ENCODE data around the gene CAMTA1. TPM values are rescaled to one million over a fixed set of nuclear protein-coding genes. Genes with fewer than 3 reads are reported as not detected.

The CAMTA1 gene
- total RNA-seq, 1 donor from 2014 or later, result 77.6 TPM

- H3K79me2 ChIP-seq (ENCODE audit: insufficient read depth, low read length), result no peaks in the 10 kb centered on the region
- H3K36me3 ChIP-seq (ENCODE audit: insufficient read depth, low read length), result no peaks in the 10 kb centered on the region
- H3K4me3 Mint-ChIP-seq (ENCODE audit: unreplicated experiment), result no peak overlapping the region
- no peak overlapping the region for H3K9ac ChIP-seq (ENCODE audit: low read length)
- H3K36me3 Mint-ChIP-seq (ENCODE audit: low read depth, unreplicated experiment), result peaks cover 7% of the 10 kb centered on the region
- no peak overlapping the region for H2AFZ ChIP-seq (ENCODE audit: low read depth, low read length)
- no peaks in the 10 kb centered on the region for H3K27me3 ChIP-seq (ENCODE audit: insufficient read depth, low read length)
- no peak for TF ChIP-seq CTCF (IDR thresholded peaks at IDR 0.05; ENCODE audit: insufficient read depth, low read depth, low read length)
- TF ChIP-seq EZH2 (IDR thresholded peaks at IDR 0.05; ENCODE audit: insufficient read depth, low read length), result no peak
- H3K27ac ChIP-seq (ENCODE audit: low read depth, low read length), result no peak overlapping the region
- H3K4me3 ChIP-seq (ENCODE audit: insufficient read depth, low read depth, low read length), result no peak overlapping the region
- no peak overlapping the region for H3K27ac Mint-ChIP-seq (ENCODE audit: unreplicated experiment)
- H3K4me1 Mint-ChIP-seq (ENCODE audit: low read depth, unreplicated experiment), result peaks cover 21% of the 10 kb centered on the region
- FAIRE-seq (no peak), DNase-seq (ENCODE audit: low read depth) (no peak)
- H3K4me1 ChIP-seq (ENCODE audit: insufficient read depth, low read length), result peaks cover 21% of the 10 kb centered on the region
- no peaks in the 10 kb centered on the region for H3K9me3 ChIP-seq (ENCODE audit: insufficient read depth, low read depth, low read length)
- no peaks in the 10 kb centered on the region for H4K20me1 ChIP-seq (ENCODE audit: insufficient read depth, low read length)
- H3K4me2 ChIP-seq (ENCODE audit: low read length), result peak overlapping the region; percentile 23
- peaks cover 27% of the 10 kb centered on the region for H3K27me3 Mint-ChIP-seq (ENCODE audit: low read depth, unreplicated experiment)
- peaks cover 12% of the 10 kb centered on the region for H3K9me3 Mint-ChIP-seq (ENCODE audit: unreplicated experiment)
These were observed 767.9 kb downstream of the CAMTA1 start for GRCh38 chr1:7553042-7553690.

- H3K27ac Mint-ChIP-seq (ENCODE audit: unreplicated experiment), result no peak overlapping the region
- Histone ChIP-seq H3K9me3 (ENCODE audit: insufficient read depth, low read depth, low read length) (no peaks in the 10 kb centered on the region), H3K27ac (ENCODE audit: low read depth, low read length) (no peak overlapping the region), H3K4me1 (ENCODE audit: insufficient read depth, low read length) (peaks cover 14% of the 10 kb centered on the region), H3K36me3 (ENCODE audit: insufficient read depth, low read length) (no peaks in the 10 kb centered on the region), H3K4me3 (ENCODE audit: insufficient read depth, low read depth, low read length) (no peak overlapping the region), H3K4me2 (ENCODE audit: low read length) (no peak overlapping the region), H4K20me1 (ENCODE audit: insufficient read depth, low read length) (no peaks in the 10 kb centered on the region), H3K79me2 (ENCODE audit: insufficient read depth, low read length) (no peaks in the 10 kb centered on the region), H3K27me3 (ENCODE audit: insufficient read depth, low read length) (no peaks in the 10 kb centered on the region), H2AFZ (ENCODE audit: low read depth, low read length) (peak overlapping the region; percentile 11), H3K9ac (ENCODE audit: low read length) (no peak overlapping the region)
- TF ChIP-seq EZH2 (IDR thresholded peaks at IDR 0.05; ENCODE audit: insufficient read depth, low read length) (no peak), CTCF (IDR thresholded peaks at IDR 0.05; ENCODE audit: insufficient read depth, low read depth, low read length) (no peak)
- H3K4me3 Mint-ChIP-seq (ENCODE audit: unreplicated experiment), result no peak overlapping the region
- H3K9me3 Mint-ChIP-seq (ENCODE audit: unreplicated experiment), result peaks cover 12% of the 10 kb centered on the region
- no peak for FAIRE-seq
- peak; percentile 12 for DNase-seq (ENCODE audit: low read depth)
- peaks cover 32% of the 10 kb centered on the region for H3K27me3 Mint-ChIP-seq (ENCODE audit: low read depth, unreplicated experiment)
- H3K4me1 Mint-ChIP-seq (ENCODE audit: low read depth, unreplicated experiment), result peaks cover 17% of the 10 kb centered on the region
- H3K36me3 Mint-ChIP-seq (ENCODE audit: low read depth, unreplicated experiment), result peaks cover 7% of the 10 kb centered on the region
These were observed 769.4 kb downstream of the CAMTA1 start for GRCh38 chr1:7554385-7555235.

Data from astrocyte (in vitro differentiated cells and primary cell).